OCI-LY3 (cell line): ENCODE measurements around the gene DDX51.

ENCODE experiments used
- H2AFZ ChIP-seq: fragments of 200-600, 300-600 bp; shearing (Covaris generic); 2 replicates; pipeline ENCODE4 v1.6.0; 2014; ENCODE audit warnings: antibody characterized with exemption, low read depth, low read length
- H3K27ac ChIP-seq: fragments of 200-600, 300-600 bp; sonication (generic); 2 replicates; pipeline ENCODE4 v1.5.1; 2014; ENCODE audit warnings: mild to moderate bottlenecking, low read length, moderate library complexity, mixed read lengths
- H3K27me3 ChIP-seq: fragments of 200-600, 300-600 bp; sonication (generic); 2 replicates; pipeline ENCODE4 v1.6.1; 2014; ENCODE audit warnings: low read depth, low read length, mixed read lengths
- H3K36me3 ChIP-seq: fragments of 200-600, 300-600 bp; sonication (generic); replicated peaks from 2 replicates; pipeline ENCODE3; 2014; ENCODE audit warnings: low read depth, low read length, mixed read lengths
- H3K4me1 ChIP-seq: fragments of 300-600, 200-600 bp; sonication (generic); 2 replicates; pipeline ENCODE4 v1.6.1; 2014; ENCODE audit warnings: low read length, mixed read lengths
- H3K4me2 ChIP-seq: fragments of 200-600, 300-600 bp; sonication (generic); 2 replicates; pipeline ENCODE4 v1.6.1; 2014; ENCODE audit warnings: low read length, mixed read lengths
- H3K4me3 ChIP-seq: fragments of 300-600, 200-600 bp; sonication (generic); 2 replicates; pipeline ENCODE4 v1.5.1; 2014; ENCODE audit warnings: antibody characterized with exemption, mild to moderate bottlenecking, low read length, moderate library complexity
- H3K79me2 ChIP-seq: fragments of 300-600, 200-600 bp; shearing (Covaris generic); 2 replicates; pipeline ENCODE4 v1.6.1; 2014; ENCODE audit warnings: mild to moderate bottlenecking, low read length, mixed read lengths
- H3K9ac ChIP-seq: fragments of 300-600, 200-600 bp; shearing (Covaris generic); 2 replicates; pipeline ENCODE4 v1.6.0; 2014; ENCODE audit warnings: mild to moderate bottlenecking, low read length, moderate library complexity
- H3K9me3 ChIP-seq: fragments of 200-600, 300-600 bp; shearing (Covaris generic); 2 replicates; pipeline ENCODE4 v1.6.1; 2014; ENCODE audit warnings: low read length, mixed read lengths; ENCODE audit not compliant: insufficient read depth
- H4K20me1 ChIP-seq: fragments of 200-600, 300-600 bp; sonication (generic); 2 replicates; pipeline ENCODE4 v1.6.1; 2016; ENCODE audit warnings: low read length, mixed read lengths; ENCODE audit not compliant: insufficient read depth
- EZH2phosphoT487 ChIP-seq: fragments of 200-600 bp; shearing (Covaris generic); IDR thresholded peaks from 2 replicates; pipeline ENCODE4 v1.6.1; 2018; ENCODE audit warnings: antibody characterized with exemption, mixed run types, low read depth
- TF ChIP-seq, protein P1 (sequence below): fragments of 200-600, 300-600 bp; sonication (generic); IDR thresholded peaks from 2 replicates; pipeline ENCODE4 v1.5.1; 2014; ENCODE audit warnings: antibody characterized with exemption, low read length, low read depth

Gene DDX51

DNA sequence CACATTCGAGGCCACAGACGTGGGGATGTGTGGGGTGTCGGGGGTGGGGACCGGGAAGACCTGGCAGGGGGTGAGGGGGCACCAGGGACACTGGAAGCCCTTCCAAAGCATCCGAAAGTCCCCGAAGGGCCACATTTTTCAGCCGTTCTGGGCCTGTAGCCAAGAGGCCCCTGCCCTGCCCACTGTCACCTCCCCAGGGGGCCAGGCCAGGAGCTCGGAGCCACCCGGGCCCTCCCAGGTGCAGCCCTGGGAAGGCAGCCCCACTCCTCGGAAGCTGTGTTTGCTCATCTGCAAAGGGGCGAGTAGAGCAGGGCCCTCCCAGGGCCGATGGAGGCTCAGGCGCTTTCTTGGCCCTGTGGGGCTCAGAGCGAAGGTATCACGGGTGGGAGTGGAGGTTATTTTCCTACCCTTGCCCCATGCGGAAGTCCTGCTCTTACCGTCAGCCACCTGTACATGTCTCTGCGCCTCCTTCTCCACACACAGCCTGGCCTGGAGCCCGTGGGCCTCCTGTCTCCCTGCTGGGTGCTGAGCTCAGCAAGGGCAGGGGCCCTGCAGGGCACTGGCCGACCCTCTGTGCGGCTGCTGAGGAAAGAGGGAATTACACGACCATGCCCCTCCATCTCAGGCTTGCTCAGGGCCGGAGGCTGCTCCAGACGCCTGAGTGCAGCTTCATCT is 27.3 kb upstream of the DDX51 start:
- no peak overlapping the region for H3K9ac ChIP-seq
- TF ChIP-seq EZH2phosphoT487: no peak
- H3K4me2 ChIP-seq: no peak overlapping the region
- H3K36me3 ChIP-seq: no peaks in the 10 kb centered on the region
- no peaks in the 10 kb centered on the region for H3K9me3 ChIP-seq
- no peaks in the 10 kb centered on the region for H3K79me2 ChIP-seq
- H4K20me1 ChIP-seq: no peaks in the 10 kb centered on the region
- no peaks in the 10 kb centered on the region for H3K27me3 ChIP-seq
- no peak overlapping the region for H3K4me3 ChIP-seq
- no peak overlapping the region for H2AFZ ChIP-seq
- peaks cover 2% of the 10 kb centered on the region; the same call in 1 of the 2 replicates for H3K4me1 ChIP-seq
- H3K27ac ChIP-seq: no peak overlapping the region

DNA sequence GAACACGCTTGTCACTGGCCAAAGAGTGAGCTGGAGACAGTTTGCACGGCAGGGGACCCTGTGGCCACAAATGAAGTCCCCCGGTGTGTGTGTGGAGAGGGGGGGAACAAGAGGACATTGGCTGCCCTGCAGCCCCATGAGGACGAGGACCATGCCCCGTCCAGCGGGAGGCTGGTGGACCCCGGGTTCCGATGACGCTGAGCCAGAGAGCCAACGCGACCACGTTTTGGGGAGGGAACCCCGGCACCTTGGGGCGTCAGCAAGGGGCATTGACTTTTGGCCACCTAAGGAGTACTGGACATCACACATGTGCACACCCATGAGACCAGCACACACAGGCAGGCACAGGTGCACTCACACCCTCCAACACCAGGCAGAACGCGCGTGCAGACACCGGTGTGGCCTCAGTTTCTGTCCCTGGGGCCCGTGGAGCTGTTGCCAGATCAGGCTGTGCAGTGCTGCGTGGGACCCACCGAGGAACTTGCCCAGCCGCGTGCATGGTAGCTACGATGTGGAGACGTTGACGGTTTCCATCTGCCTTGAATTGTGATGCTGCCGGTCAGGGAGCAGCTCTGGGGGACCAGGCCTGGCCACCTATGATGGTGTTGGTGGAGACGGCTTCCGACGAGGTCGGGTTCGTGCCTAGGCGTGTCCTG is 26.6 kb upstream of the DDX51 start:
- H3K4me1 ChIP-seq: peaks cover 2% of the 10 kb centered on the region; the same call in 1 of the 2 replicates
- no peak for TF ChIP-seq EZH2phosphoT487
- TF ChIP-seq, protein P1, sequence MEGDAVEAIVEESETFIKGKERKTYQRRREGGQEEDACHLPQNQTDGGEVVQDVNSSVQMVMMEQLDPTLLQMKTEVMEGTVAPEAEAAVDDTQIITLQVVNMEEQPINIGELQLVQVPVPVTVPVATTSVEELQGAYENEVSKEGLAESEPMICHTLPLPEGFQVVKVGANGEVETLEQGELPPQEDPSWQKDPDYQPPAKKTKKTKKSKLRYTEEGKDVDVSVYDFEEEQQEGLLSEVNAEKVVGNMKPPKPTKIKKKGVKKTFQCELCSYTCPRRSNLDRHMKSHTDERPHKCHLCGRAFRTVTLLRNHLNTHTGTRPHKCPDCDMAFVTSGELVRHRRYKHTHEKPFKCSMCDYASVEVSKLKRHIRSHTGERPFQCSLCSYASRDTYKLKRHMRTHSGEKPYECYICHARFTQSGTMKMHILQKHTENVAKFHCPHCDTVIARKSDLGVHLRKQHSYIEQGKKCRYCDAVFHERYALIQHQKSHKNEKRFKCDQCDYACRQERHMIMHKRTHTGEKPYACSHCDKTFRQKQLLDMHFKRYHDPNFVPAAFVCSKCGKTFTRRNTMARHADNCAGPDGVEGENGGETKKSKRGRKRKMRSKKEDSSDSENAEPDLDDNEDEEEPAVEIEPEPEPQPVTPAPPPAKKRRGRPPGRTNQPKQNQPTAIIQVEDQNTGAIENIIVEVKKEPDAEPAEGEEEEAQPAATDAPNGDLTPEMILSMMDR: no peak
- no peak overlapping the region for H3K27ac ChIP-seq

DNA sequence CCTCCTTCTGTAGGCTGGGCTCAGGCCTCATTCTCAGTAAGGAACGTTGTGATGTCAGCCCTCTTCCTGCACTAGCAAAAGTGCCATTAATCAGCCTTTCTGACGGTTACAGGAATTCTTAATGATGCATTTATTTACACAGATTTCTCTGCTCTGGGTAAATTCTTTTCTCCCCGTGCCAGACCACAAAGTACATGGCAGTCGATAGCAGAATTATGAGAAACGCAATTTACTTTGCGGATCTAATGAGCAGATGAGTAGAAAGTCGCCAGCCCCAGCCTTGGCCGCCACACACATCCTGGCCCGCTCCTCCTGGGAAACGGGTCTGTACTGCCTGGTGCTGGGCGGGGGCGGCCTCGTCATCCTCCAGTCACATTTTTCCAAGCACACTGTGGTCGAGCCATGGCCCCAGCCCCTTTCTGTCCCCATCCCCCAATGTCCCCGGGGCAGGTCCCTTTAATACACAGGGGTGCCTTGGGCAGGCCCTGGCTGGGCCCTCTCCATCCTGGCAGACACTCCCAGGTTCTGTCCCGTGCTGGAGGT is 26.0 kb upstream of the DDX51 start:
- H3K9me3 ChIP-seq: no peaks in the 10 kb centered on the region
- no peak overlapping the region for H3K27ac ChIP-seq
- H3K4me3 ChIP-seq: no peak overlapping the region
- H2AFZ ChIP-seq: no peak overlapping the region
- no peaks in the 10 kb centered on the region for H3K27me3 ChIP-seq
- no peak for TF ChIP-seq EZH2phosphoT487
- TF ChIP-seq, protein P1: no peak
- H3K9ac ChIP-seq: no peak overlapping the region
- no peaks in the 10 kb centered on the region for H3K36me3 ChIP-seq
- no peaks in the 10 kb centered on the region for H4K20me1 ChIP-seq
- H3K4me2 ChIP-seq: no peak overlapping the region
- no peaks in the 10 kb centered on the region for H3K79me2 ChIP-seq
- peaks cover 2% of the 10 kb centered on the region; the same call in 1 of the 2 replicates for H3K4me1 ChIP-seq

More for the DNA sequence above, 26.6 kb upstream of the DDX51 start:
- H4K20me1 ChIP-seq: no peaks in the 10 kb centered on the region
- no peak overlapping the region for H3K9ac ChIP-seq
- no peak overlapping the region for H3K4me2 ChIP-seq
- H3K4me3 ChIP-seq: no peak overlapping the region
- no peaks in the 10 kb centered on the region for H3K36me3 ChIP-seq
- no peaks in the 10 kb centered on the region for H3K9me3 ChIP-seq
- H2AFZ ChIP-seq: no peak overlapping the region
- no peaks in the 10 kb centered on the region for H3K79me2 ChIP-seq
- H3K27me3 ChIP-seq: no peaks in the 10 kb centered on the region

DNA sequence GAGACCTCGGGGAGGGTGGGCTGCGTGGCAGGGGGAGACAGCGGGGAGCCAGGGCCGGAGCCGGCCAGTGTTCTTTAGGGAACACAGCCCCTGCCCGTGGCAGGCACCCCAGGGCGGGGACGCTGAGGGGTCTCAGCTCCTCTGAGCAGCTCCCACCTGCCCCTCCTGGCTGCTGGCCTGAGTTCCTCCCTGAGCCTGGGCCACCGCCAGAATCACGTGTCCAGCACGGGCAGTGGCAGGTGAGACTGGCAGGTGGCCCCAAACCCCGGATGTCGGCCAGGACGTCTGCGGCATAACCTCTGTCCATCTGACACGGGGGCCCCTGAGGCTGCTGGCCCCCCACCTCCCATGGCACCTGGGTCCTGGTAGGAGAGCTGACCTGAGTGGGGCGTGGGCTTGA is 25.3 kb upstream of the DDX51 start:
- Histone ChIP-seq H3K27me3 (no peaks in the 10 kb centered on the region), H3K36me3 (no peaks in the 10 kb centered on the region), H2AFZ (no peak overlapping the region), H3K4me2 (no peak overlapping the region), H3K4me3 (no peak overlapping the region), H4K20me1 (no peaks in the 10 kb centered on the region), H3K79me2 (no peaks in the 10 kb centered on the region), H3K4me1 (no peaks in the 10 kb centered on the region), H3K9me3 (no peaks in the 10 kb centered on the region), H3K9ac (no peak overlapping the region), H3K27ac (no peak overlapping the region)
- no peak for TF ChIP-seq EZH2phosphoT487
- TF ChIP-seq, protein P1: no peak
